SK-N-SH (cell line): ENCODE data around the gene GNAS-AS1. TPM values are rescaled to one million over a fixed set of nuclear protein-coding genes. Genes with fewer than 3 reads are reported as not detected.

ENCODE experiments used
- CTCF ChIA-PET: fragments of 300-600, 350-600 bp; formaldehyde crosslinking; extraction: SDS; loops from one replicate; lab custom pipeline; 2021; lab: Yijun Ruan, JAX
- POLR2A ChIA-PET: fragments of 350-600 bp; sonication (Branson Sonifier 250); formaldehyde crosslinking; extraction: SDS; loops from one replicate; lab custom pipeline; 2020; ENCODE audit warnings: antibody characterized with exemption, inconsistent platforms; lab: Yijun Ruan, JAX
- DNase-seq: peaks from one replicate; pipeline ENCODE4 v3.0.0; 2012
- H2AFZ ChIP-seq: fragments of 200-600 bp; sonication (generic); 2 replicates; pipeline ENCODE4 v1.8.1; 2016; ENCODE audit warnings: antibody characterized with exemption, mild to moderate bottlenecking, low read depth
- H3F3A ChIP-seq: fragments of 200-600 bp; sonication (generic); replicated peaks from 2 replicates; pipeline ENCODE3; 2016; ENCODE audit warnings: antibody characterized with exemption, mild to moderate bottlenecking; ENCODE audit not compliant: insufficient read depth
- H3K27ac ChIP-seq, 2 experiments: fragments of 200-500 bp in 1 of 2; fragments of 200-600 bp in 1 of 2; sonication (Bioruptor generic) in 1 of 2; sonication (generic), shearing (Covaris generic) in 1 of 2; 2 replicates each; pipeline versions ENCODE4 v1.5.1 to v1.6.1; 2014 to 2016; ENCODE audit warnings: low read depth in 2 of 2, inconsistent platforms in 1 of 2, low read length in 1 of 2, mild to moderate bottlenecking in 1 of 2, mixed read lengths in 1 of 2
- H3K27me3 ChIP-seq: fragments of 200-600 bp; sonication (generic), shearing (Covaris generic); 2 replicates; pipeline ENCODE4 v1.6.1; 2016; ENCODE audit warnings: mixed run types; ENCODE audit not compliant: insufficient read depth
- H3K36me3 ChIP-seq, 2 experiments: fragments of 200-500 bp in 1 of 2; fragments of 200-600 bp in 1 of 2; sonication (Bioruptor generic) in 1 of 2; sonication (generic) in 1 of 2; replicated peaks in 1 of 2; 2 replicates each; pipeline versions ENCODE3 to v1.5.1; 2014 to 2016; ENCODE audit warnings: low read length in 1 of 2, mild to moderate bottlenecking in 1 of 2; ENCODE audit not compliant: insufficient read depth in 2 of 2, control insufficient read depth in 1 of 2
- H3K4me1 ChIP-seq, 2 experiments: fragments of 200-500 bp in 1 of 2; fragments of 200-600 bp in 1 of 2; sonication (Bioruptor generic) in 1 of 2; sonication (generic), shearing (Covaris generic) in 1 of 2; 2 replicates each; pipeline versions ENCODE4 v1.5.1 to v1.6.1; 2014 to 2016; ENCODE audit warnings: low read depth in 1 of 2, low read length in 1 of 2, mixed run types in 1 of 2; ENCODE audit not compliant: insufficient read depth in 2 of 2, control insufficient read depth in 1 of 2
- H3K4me2 ChIP-seq: fragments of 200-600 bp; sonication (generic), shearing (Covaris generic); 2 replicates; pipeline ENCODE4 v1.6.1; 2017; ENCODE audit warnings: mixed run types
- H3K4me3 ChIP-seq, 2 experiments: fragments of 200-500 bp in 1 of 2; fragments of 200-600 bp in 1 of 2; sonication (Bioruptor generic) in 1 of 2; sonication (generic), shearing (Covaris generic) in 1 of 2; 2 replicates each; pipeline versions ENCODE4 v1.5.1 to v1.8.1; 2014 to 2016; ENCODE audit warnings: low read depth in 2 of 2, inconsistent platforms in 1 of 2, low read length in 1 of 2, mild to moderate bottlenecking in 1 of 2, mixed read lengths in 1 of 2, moderate library complexity in 1 of 2
- H3K79me2 ChIP-seq: fragments of 200-600 bp; sonication (generic); 2 replicates; pipeline ENCODE4 v1.8.1; 2017; ENCODE audit warnings: mild to moderate bottlenecking; ENCODE audit not compliant: insufficient read depth
- H3K9ac ChIP-seq: fragments of 200-600 bp; sonication (generic); 2 replicates; pipeline ENCODE4 v1.6.1; 2017; ENCODE audit warnings: mixed run types
- H3K9me2 ChIP-seq: fragments of 200-600 bp; sonication (generic); 2 replicates; pipeline ENCODE4 v1.6.1; 2017; ENCODE audit warnings: mixed run types
- H3K9me3 ChIP-seq: fragments of 200-600 bp; sonication (generic); 2 replicates; pipeline ENCODE4 v1.6.1; 2017; ENCODE audit warnings: mixed run types, mild to moderate bottlenecking, moderate library complexity
- H4K20me1 ChIP-seq: fragments of 200-600 bp; sonication (generic); 2 replicates; pipeline ENCODE4 v1.6.1; 2017; ENCODE audit warnings: mild to moderate bottlenecking, mixed run types; ENCODE audit not compliant: insufficient read depth
- ELF1 ChIP-seq: IDR thresholded peaks from 2 replicates; pipeline ENCODE4 v1.4.0; 2012
- FOSL2 ChIP-seq: IDR thresholded peaks from 2 replicates; pipeline ENCODE4 v1.4.0; 2012; ENCODE audit warnings: low read depth, mild to moderate bottlenecking, moderate library complexity, borderline replicate concordance
- FOXJ3 ChIP-seq: sonication (generic); formaldehyde crosslinking; IDR thresholded peaks from 2 replicates; pipeline ENCODE4 v1.5.1; 2020; ENCODE audit warnings: mild to moderate bottlenecking, missing genetic modification reagents
- FOXM1 ChIP-seq: IDR thresholded peaks from 2 replicates; pipeline ENCODE4 v1.4.0; 2012; ENCODE audit warnings: low read depth, mild to moderate bottlenecking
- GABPA ChIP-seq: IDR thresholded peaks from 2 replicates; pipeline ENCODE4 v1.4.0; 2012; ENCODE audit warnings: low read depth, mild to moderate bottlenecking
- GATA2 ChIP-seq: sonication (generic); formaldehyde crosslinking; IDR thresholded peaks from 2 replicates; pipeline ENCODE4 v1.5.0; 2020; ENCODE audit warnings: mild to moderate bottlenecking, missing genetic modification reagents
- IRF3 ChIP-seq: fragments of 150-350 bp; IDR thresholded peaks from 2 replicates; pipeline ENCODE4 v1.6.1; 2016; ENCODE audit warnings: mild to moderate bottlenecking, low read depth, low read length
- JUND ChIP-seq: IDR thresholded peaks from 2 replicates; pipeline ENCODE4 v1.4.0; 2012
- MAX ChIP-seq: IDR thresholded peaks from 2 replicates; pipeline ENCODE4 v1.4.0; 2012; ENCODE audit warnings: low read depth
- MEF2A ChIP-seq: IDR thresholded peaks from 2 replicates; pipeline ENCODE4 v1.4.0; 2012; ENCODE audit warnings: low read depth, borderline replicate concordance
- NFIC ChIP-seq: IDR thresholded peaks from 2 replicates; pipeline ENCODE4 v1.4.0; 2012; ENCODE audit warnings: borderline replicate concordance
- NRF1 ChIP-seq: IDR thresholded peaks from 2 replicates; pipeline ENCODE4 v1.6.1; 2012; ENCODE audit warnings: low read depth, mild to moderate bottlenecking, low read length
- PBX3 ChIP-seq: IDR thresholded peaks from 2 replicates; pipeline ENCODE4; 2012
- POLR2AphosphoS5 ChIP-seq: IDR thresholded peaks from 2 replicates; pipeline ENCODE4 v1.6.1; 2012; ENCODE audit warnings: low read depth, low read length
- RCOR1 ChIP-seq: fragments of 150-350 bp; IDR thresholded peaks from 2 replicates; pipeline ENCODE4 v1.6.1; 2017; ENCODE audit warnings: antibody characterized with exemption, low read length
- REST ChIP-seq: IDR thresholded peaks from 2 replicates; pipeline ENCODE4 v1.6.1; 2012; ENCODE audit warnings: mild to moderate bottlenecking, low read depth, low read length, moderate library complexity
- SMC3 ChIP-seq: IDR thresholded peaks from 2 replicates; pipeline ENCODE4 v1.6.1; 2012; ENCODE audit warnings: low read depth, low read length, improper control_type of control experiment
- TAF1 ChIP-seq: IDR thresholded peaks from 2 replicates; pipeline ENCODE4 v1.6.1; 2012; ENCODE audit warnings: low read depth, mild to moderate bottlenecking, low read length, moderate library complexity, borderline replicate concordance
- TCF12 ChIP-seq: IDR thresholded peaks from 2 replicates; pipeline ENCODE4 v1.4.0; 2012
- USF1 ChIP-seq: IDR thresholded peaks from 2 replicates; pipeline ENCODE4 v1.4.0; 2012; ENCODE audit warnings: low read depth, borderline replicate concordance
- USF2 ChIP-seq: fragments of 150-350 bp; IDR thresholded peaks from 2 replicates; pipeline ENCODE4 v1.6.1; 2017; ENCODE audit warnings: antibody characterized with exemption, low read length, low read depth, borderline replicate concordance
- ZBTB33 ChIP-seq: IDR thresholded peaks from 2 replicates; pipeline ENCODE4 v1.4.0; 2012; ENCODE audit warnings: low read depth, borderline replicate concordance
- WGBS: methylation state at CpG from one replicate; pipeline ENCODE4 v1.1.6; 2017; ENCODE audit warnings: low lambda C conversion rate; 5-methylcytosine and 5-hydroxymethylcytosine counted together
- polyA plus RNA-seq, 3 experiments: library from polyadenylated mRNA; depleted of rRNA; stranded (reverse); fragments of >200 nt; gene quantifications; 2 replicates each; pipeline ENCODE4 v1.2.3, GENCODE V29; 2012

The GNAS-AS1 gene
- polyA plus RNA-seq, 1 of the 3 experiments (the other 2 are of a cell fraction) = 1.5 TPM

GRCh38 chr20:58870293-58871014 is 19.8 kb upstream of the GNAS-AS1 start:
- DNase-seq = peak; percentile 80
- Histone ChIP-seq H3K9ac (no peak overlapping the region), H3K9me2 (no peaks in the 10 kb centered on the region), H3K79me2 (no peaks in the 10 kb centered on the region), H3K9me3 (no peaks in the 10 kb centered on the region), H3K36me3 (no peaks in the 10 kb centered on the region), H3K27ac (no peak overlapping the region; a peak in 1 of 4 replicates), H3K4me3 (peak overlapping the region in 1 of 2 experiments; percentile 19; a peak in 1 of 4 replicates), H3K27me3 (no peaks in the 10 kb centered on the region), H3K4me2 (no peak overlapping the region), H3K4me1 (peaks cover 0 to 14% of the 10 kb centered on the region in 2 experiments; a peak in 1 of 4 replicates), H2AFZ (no peak overlapping the region), H4K20me1 (no peaks in the 10 kb centered on the region), H3F3A (no peaks in the 10 kb centered on the region)
- 64% methylated on average over 7 of the region's 7 CpGs for WGBS
- ChIA-PET POLR2A (interaction anchor here (0.8 to 1.0 kb wide), 4 partner anchors 21 to 352 kb away, joined by 3 to 5 read pairs (median 4); partner anchors contain the start of genes ATP5F1E and NELFCD), CTCF (interaction anchor here (0.6 to 4.7 kb wide), 41 partner anchors 9 to 649 kb away, joined by 3 to 47 read pairs (median 4); partner anchors contain the start of gene ATP5F1E)
- TF ChIP-seq SMC3 = peak; percentile 95
- TF ChIP-seq USF2 = no peak
- TF ChIP-seq NRF1 = no peak
- TF ChIP-seq ELF1 = no peak
- TF ChIP-seq USF1 = no peak
- no peak for TF ChIP-seq JUND
- no peak for TF ChIP-seq TAF1
- no peak for TF ChIP-seq GATA2 (CRISPR knock-in tag)
- no peak for TF ChIP-seq IRF3
- no peak for TF ChIP-seq TCF12
- no peak for TF ChIP-seq REST
- peak; percentile 61 for TF ChIP-seq RCOR1
- TF ChIP-seq MAX = no peak
- TF ChIP-seq FOXJ3 (CRISPR knock-in tag) = no peak
- TF ChIP-seq POLR2AphosphoS5 = no peak
- TF ChIP-seq NFIC = no peak
- TF ChIP-seq FOXM1 = no peak
- no peak for TF ChIP-seq FOSL2
- TF ChIP-seq MEF2A = no peak
- no peak for TF ChIP-seq GABPA
- no peak for TF ChIP-seq ZBTB33
- TF ChIP-seq PBX3 = no peak
